GM06990 (cell line): ENCODE data around the gene RPTOR.

ENCODE experiments used
- DNase-seq: peaks from one replicate; pipeline ENCODE4 v3.0.0-alpha.2; 2011; ENCODE audit not compliant: insufficient read length; ENCODE audit errors: extremely low read depth
- H3K27me3 ChIP-seq: replicated peaks from 2 replicates; pipeline ENCODE4 v1.6.0; 2011; ENCODE audit warnings: low read length; ENCODE audit not compliant: control insufficient read depth, insufficient read depth
- H3K36me3 ChIP-seq: 2 replicates; pipeline ENCODE4 v1.5.1; 2011; ENCODE audit warnings: low read length; ENCODE audit not compliant: control insufficient read depth, insufficient read depth
- H3K4me3 ChIP-seq: replicated peaks from 2 replicates; pipeline ENCODE4 v1.5.1; 2011; ENCODE audit warnings: low read depth, mild to moderate bottlenecking, control low read depth, low read length
- TF ChIP-seq, protein P1 (sequence below): IDR thresholded peaks from 2 replicates; pipeline ENCODE4 v1.5.1; 2011; ENCODE audit warnings: low read length, control low read depth, mild to moderate bottlenecking, inconsistent platforms; ENCODE audit not compliant: insufficient read depth, poor library complexity, severe bottlenecking

Gene RPTOR

DNA sequence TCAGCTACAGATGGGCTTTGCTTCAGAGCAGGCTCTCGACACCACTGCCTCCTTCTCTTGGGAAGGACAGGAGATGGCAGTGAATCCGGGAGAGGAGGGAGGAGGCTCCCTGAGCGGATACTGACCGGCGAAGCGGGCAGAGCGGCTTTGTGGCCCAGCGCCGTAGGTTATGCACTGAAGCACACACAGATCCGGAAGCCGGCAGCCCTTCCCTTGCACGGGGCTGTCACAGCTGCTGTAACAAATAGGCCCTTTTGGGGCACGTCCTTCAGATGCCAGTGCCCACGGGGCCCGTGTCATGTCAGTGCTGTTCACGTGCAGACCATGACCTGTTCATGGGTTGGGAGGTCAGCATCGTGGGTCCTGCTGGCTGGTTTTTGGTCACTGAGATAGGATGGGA lies 302.3 kb downstream of the RPTOR start:
- Histone ChIP-seq H3K4me3 (no peak overlapping the region), H3K27me3 (no peaks in the 10 kb centered on the region), H3K36me3 (peaks cover 5% of the 10 kb centered on the region)
- no peak for DNase-seq
- TF ChIP-seq, protein P1, sequence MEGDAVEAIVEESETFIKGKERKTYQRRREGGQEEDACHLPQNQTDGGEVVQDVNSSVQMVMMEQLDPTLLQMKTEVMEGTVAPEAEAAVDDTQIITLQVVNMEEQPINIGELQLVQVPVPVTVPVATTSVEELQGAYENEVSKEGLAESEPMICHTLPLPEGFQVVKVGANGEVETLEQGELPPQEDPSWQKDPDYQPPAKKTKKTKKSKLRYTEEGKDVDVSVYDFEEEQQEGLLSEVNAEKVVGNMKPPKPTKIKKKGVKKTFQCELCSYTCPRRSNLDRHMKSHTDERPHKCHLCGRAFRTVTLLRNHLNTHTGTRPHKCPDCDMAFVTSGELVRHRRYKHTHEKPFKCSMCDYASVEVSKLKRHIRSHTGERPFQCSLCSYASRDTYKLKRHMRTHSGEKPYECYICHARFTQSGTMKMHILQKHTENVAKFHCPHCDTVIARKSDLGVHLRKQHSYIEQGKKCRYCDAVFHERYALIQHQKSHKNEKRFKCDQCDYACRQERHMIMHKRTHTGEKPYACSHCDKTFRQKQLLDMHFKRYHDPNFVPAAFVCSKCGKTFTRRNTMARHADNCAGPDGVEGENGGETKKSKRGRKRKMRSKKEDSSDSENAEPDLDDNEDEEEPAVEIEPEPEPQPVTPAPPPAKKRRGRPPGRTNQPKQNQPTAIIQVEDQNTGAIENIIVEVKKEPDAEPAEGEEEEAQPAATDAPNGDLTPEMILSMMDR, result no peak

DNA sequence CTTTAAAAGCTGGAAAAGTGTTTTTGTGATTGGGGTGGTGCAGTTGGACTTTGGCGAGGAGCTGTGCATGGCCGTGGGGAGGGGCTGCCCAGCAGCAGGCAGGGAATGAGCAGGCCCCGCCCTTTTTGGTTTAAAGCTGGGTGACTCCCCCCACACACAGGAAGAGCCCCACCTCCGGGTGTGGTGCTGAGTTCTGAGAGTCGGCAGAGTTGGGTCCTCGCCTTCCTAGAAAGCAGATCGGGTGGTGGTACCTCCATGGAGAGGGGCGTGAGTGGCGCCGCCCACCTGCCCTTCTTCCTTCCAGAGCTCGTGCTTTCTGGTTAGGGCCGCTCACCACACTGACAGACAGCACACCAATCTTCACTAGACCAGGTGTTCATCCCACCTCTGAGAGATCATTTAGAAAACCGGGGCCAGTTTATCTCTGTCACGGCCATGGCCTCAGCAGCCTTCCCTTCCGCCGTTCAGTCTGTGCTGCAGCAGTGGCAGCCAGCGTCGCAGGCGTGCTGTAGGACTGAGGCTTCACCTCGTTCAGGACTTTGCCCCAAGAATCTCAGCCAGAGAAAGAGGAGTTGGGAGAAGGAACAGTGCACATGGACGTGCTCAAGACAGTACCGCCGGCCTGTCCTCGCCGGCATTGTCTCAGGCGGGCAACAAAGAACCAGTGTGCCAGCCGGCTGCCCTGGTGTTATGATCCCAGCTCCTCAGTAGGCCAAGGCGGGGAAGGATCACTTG lies 303.0 kb downstream of the RPTOR start:
- DNase-seq, result no peak
- no peak overlapping the region for H3K4me3 ChIP-seq
- no peaks in the 10 kb centered on the region for H3K27me3 ChIP-seq
- H3K36me3 ChIP-seq, result peaks cover 5% of the 10 kb centered on the region
- TF ChIP-seq, protein P1, result no peak

DNA sequence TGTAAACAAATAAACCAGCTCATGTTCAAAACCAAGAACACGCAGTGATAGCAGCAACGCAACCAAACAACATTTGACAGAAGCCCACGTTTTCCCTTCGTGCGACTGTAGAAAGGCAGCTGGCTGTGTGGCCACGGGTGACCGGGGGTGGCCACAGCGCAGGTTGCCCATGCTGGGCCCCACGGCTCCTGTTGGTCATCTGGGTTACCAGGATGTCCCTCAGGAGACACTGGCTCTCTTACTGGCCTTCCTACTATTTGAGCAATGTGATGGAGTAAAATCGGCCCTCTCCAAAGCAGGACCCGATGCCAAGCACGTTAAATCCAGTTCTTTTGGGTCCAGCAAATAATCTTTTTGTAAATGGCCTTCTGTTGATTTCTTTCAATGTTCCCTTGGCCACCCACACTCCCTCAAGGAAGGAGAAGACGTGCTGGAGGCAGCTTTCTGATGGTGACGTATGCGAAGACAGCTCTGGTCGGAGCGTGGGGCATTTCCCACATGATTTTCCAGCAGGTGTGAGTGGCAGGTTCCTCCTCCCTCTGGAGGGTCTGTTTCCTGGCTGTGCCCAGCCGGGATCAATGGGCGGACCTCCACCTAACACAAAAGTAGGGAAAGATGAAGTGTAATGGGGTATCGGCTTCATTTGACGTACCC lies 303.9 kb downstream of the RPTOR start:
- TF ChIP-seq, protein P1, result no peak
- Histone ChIP-seq H3K4me3 (no peak overlapping the region), H3K36me3 (peaks cover 5% of the 10 kb centered on the region), H3K27me3 (no peaks in the 10 kb centered on the region)
- DNase-seq, result no peak

DNA sequence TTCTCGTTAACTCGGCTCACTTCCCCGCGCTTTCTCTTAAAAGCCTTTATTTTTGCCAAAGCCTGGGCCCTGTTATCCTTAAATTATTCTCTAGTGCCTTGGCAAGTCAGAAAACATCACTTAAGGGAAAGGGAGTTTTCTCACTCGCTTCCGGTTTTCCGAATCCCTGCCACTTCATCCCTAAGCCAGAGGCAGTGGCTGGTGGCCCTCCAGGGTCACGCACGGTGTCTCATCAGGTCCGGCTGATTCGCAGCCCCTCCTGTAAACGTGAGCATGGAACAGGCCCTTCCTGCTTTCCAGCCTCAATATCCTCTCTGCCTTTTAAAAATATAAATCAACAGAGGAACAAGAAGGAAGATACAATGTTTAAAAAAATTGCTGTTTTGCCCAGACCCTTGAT lies 304.5 kb downstream of the RPTOR start:
- DNase-seq, result no peak
- Histone ChIP-seq H3K27me3 (no peaks in the 10 kb centered on the region), H3K4me3 (no peak overlapping the region), H3K36me3 (peaks cover 5% of the 10 kb centered on the region)
- TF ChIP-seq, protein P1, result no peak

DNA sequence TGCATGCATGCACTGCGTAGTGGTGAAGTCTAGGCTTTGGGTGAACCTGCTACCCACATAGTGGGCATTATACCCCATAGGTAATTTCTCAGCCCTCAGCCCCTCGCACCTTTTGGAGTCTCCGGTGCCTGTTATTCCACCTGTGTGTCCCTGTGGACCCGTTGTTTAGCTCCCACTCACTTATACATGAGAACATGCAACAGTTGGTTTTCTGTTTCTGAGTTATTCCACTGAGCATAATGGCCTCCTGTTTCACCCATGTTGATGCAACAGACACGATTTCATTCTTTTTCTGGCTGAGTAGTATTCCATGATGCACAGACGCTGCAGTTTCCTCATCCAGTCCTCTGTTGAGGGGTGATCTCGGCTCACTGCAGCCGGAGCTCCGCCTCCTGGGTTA lies 305.5 kb downstream of the RPTOR start:
- H3K27me3 ChIP-seq, result no peaks in the 10 kb centered on the region
- DNase-seq, result no peak
- no peak overlapping the region for H3K4me3 ChIP-seq
- TF ChIP-seq, protein P1, result no peak
- H3K36me3 ChIP-seq, result peaks cover 5% of the 10 kb centered on the region

DNA sequence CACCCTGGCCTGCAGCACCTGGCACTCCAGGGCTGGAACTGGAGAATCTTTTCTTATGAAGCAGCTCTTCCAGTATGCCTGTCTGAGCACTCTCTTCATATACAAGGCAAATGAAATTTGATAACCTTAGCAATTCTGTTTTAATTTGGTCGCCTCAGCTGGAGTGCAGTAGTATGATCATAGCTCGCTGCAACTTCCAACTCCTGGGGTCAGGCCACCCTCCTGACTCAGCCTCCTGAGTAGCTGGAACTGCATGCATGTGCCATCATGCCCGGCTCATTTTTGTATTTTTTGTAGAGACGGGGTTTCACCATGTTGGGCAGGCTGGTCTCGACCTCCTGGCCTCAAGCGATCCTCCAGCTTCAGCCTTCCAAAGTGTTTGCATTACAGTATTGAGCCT lies 306.2 kb downstream of the RPTOR start:
- TF ChIP-seq, protein P1, result no peak
- no peak for DNase-seq
- Histone ChIP-seq H3K4me3 (no peak overlapping the region), H3K36me3 (peaks cover 9% of the 10 kb centered on the region), H3K27me3 (no peaks in the 10 kb centered on the region)
